ENCODE results near the gene MEGF11.
A peak's percentile ranks its signal among the peaks of the same experiment; 100 is the strongest.

Gene MEGF11

DNA sequence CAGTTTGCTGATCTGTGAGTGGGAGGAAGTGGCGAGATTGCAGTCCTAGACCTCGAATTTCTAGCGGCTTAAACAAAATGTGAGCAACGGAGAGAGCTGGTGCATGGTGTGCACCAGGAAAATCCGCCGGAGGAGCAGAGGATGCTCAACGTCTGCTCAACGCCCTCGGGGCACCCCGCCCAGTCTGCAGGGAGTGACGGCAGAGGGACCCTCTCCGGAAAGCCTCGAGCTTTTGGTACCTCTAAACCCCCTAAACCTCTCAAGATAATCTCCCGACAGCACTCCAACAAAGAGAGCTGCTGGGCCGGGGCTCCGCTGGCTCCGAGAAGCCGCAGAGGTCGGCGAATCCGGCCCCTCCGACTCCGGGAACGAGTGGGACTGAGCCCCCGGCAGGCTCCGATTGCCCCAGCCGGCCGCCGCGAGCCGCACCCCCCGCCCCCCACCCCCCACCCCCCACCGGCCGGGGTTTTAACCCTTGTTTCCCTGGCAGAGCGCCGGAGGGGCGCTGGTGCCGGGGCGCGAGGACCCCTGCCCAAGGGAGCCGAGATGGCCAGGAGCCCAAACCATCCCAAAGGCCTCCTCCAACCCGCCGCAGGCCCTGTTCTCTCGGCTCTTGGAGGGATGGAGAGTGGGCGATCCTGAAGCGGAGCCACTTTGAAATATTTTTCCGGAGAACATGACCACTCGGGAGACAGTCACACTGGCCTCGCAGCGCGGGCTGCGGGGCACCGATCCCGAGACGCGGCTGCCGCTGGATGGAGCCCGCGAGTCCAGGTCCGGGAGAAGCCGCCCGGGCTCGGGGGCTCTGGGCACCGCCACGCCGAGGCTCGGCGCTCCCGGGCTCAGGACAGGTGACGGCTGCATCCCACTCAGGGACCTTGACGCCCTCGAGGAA is 1.5 kb downstream of the MEGF11 start (continued):
- TF ChIP-seq, protein P1, sequence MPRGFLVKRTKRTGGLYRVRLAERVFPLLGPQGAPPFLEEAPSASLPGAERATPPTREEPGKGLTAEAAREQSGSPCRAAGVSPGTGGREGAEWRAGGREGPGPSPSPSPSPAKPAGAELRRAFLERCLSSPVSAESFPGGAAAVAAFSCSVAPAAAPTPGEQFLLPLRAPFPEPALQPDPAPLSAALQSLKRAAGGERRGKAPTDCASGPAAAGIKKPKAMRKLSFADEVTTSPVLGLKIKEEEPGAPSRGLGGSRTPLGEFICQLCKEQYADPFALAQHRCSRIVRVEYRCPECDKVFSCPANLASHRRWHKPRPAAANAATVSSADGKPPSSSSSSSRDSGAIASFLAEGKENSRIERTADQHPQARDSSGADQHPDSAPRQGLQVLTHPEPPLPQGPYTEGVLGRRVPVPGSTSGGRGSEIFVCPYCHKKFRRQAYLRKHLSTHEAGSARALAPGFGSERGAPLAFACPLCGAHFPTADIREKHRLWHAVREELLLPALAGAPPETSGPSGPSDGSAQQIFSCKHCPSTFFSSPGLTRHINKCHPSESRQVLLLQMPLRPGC (tag by site-specific recombination; IDR thresholded peaks at IDR 0.05) = no peak
- TF ChIP-seq KLF16 (tag by site-specific recombination; IDR thresholded peaks at IDR 0.05) = 0 out of 2 replicates have a peak, but pooled peaks have one; percentile 30
- TF ChIP-seq ZNF24 (tag by site-specific recombination; IDR thresholded peaks at IDR 0.05) = no peak
- TF ChIP-seq, protein P2, sequence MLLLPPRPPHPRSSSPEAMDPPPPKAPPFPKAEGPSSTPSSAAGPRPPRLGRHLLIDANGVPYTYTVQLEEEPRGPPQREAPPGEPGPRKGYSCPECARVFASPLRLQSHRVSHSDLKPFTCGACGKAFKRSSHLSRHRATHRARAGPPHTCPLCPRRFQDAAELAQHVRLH (tag by site-specific recombination; IDR thresholded peaks at IDR 0.05) = 0 out of 2 replicates have a peak, but pooled peaks have one; percentile 34
- TF ChIP-seq ZFP69B (tag by site-specific recombination; IDR thresholded peaks at IDR 0.05) = no peak
- no peak for TF ChIP-seq ZNF266 (tag by site-specific recombination; IDR thresholded peaks at IDR 0.05; ENCODE audit: low read depth)
- no peak for TF ChIP-seq ZSCAN16 (tag by site-specific recombination; IDR thresholded peaks at IDR 0.05)
- TF ChIP-seq HOXD13 (CRISPR knock-in tag; IDR thresholded peaks at IDR 0.05; ENCODE audit: borderline replicate concordance) = no peak
- no peak for TF ChIP-seq ZNF707 (tag by site-specific recombination; IDR thresholded peaks at IDR 0.05)
- TF ChIP-seq ZBTB17 (tag by site-specific recombination; IDR thresholded peaks at IDR 0.05) = peak; percentile 99
- no peak for TF ChIP-seq ZNF433 (tag by site-specific recombination; IDR thresholded peaks at IDR 0.05; ENCODE audit: low read depth)
- TF ChIP-seq MYNN (tag by site-specific recombination; IDR thresholded peaks at IDR 0.05; ENCODE audit: borderline replicate concordance) = no peak
- TF ChIP-seq TCF7L2 (IDR thresholded peaks at IDR 0.05; ENCODE audit: borderline replicate concordance, low read depth, low read length) = no peak
- no peak for TF ChIP-seq ZNF624 (tag by site-specific recombination; IDR thresholded peaks at IDR 0.05)
- TF ChIP-seq, protein P3, sequence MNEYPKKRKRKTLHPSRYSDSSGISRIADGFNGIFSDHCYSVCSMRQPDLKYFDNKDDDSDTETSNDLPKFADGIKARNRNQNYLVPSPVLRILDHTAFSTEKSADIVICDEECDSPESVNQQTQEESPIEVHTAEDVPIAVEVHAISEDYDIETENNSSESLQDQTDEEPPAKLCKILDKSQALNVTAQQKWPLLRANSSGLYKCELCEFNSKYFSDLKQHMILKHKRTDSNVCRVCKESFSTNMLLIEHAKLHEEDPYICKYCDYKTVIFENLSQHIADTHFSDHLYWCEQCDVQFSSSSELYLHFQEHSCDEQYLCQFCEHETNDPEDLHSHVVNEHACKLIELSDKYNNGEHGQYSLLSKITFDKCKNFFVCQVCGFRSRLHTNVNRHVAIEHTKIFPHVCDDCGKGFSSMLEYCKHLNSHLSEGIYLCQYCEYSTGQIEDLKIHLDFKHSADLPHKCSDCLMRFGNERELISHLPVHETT (tag by site-specific recombination; IDR thresholded peaks at IDR 0.05) = no peak
- TF ChIP-seq ZNF335 (tag by site-specific recombination; conservative IDR thresholded peaks at IDR 0.05) = no peak; the same call in 1 of the 2 replicates
- TF ChIP-seq ZNF510 (tag by site-specific recombination; IDR thresholded peaks at IDR 0.05; ENCODE audit: insufficient replicate concordance) = no peak
- TF ChIP-seq, protein P4, sequence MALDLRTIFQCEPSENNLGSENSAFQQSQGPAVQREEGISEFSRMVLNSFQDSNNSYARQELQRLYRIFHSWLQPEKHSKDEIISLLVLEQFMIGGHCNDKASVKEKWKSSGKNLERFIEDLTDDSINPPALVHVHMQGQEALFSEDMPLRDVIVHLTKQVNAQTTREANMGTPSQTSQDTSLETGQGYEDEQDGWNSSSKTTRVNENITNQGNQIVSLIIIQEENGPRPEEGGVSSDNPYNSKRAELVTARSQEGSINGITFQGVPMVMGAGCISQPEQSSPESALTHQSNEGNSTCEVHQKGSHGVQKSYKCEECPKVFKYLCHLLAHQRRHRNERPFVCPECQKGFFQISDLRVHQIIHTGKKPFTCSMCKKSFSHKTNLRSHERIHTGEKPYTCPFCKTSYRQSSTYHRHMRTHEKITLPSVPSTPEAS (tag by site-specific recombination; IDR thresholded peaks at IDR 0.05) = no peak
- no peak; the same call in 1 of the 2 replicates for TF ChIP-seq BCL11B (tag by site-specific recombination; IDR thresholded peaks at IDR 0.05; ENCODE audit: low read depth)
- no peak for TF ChIP-seq ZNF19 (tag by site-specific recombination; IDR thresholded peaks at IDR 0.05; ENCODE audit: low read depth)
- no peak for TF ChIP-seq ZNF302 (tag by site-specific recombination; IDR thresholded peaks at IDR 0.05; ENCODE audit: low read depth)
- TF ChIP-seq SALL2 (tag by site-specific recombination; IDR thresholded peaks at IDR 0.05; ENCODE audit: borderline replicate concordance) = no peak
- TF ChIP-seq ZNF585B (tag by site-specific recombination; IDR thresholded peaks at IDR 0.05) = no peak
- TF ChIP-seq ZFP41 (tag by site-specific recombination; IDR thresholded peaks at IDR 0.05; ENCODE audit: borderline replicate concordance) = no peak
- TF ChIP-seq ZIC2 (tag by site-specific recombination; IDR thresholded peaks at IDR 0.05) = no peak
- no peak for TF ChIP-seq ZNF530 (tag by site-specific recombination; IDR thresholded peaks at IDR 0.05; ENCODE audit: low read depth)
- TF ChIP-seq ZNF274 (IDR thresholded peaks at IDR 0.05; ENCODE audit: low read length) = no peak
- TF ChIP-seq ZNF274 (tag by site-specific recombination; IDR thresholded peaks at IDR 0.05; ENCODE audit: borderline replicate concordance) = no peak
- TF ChIP-seq GLI4 (tag by site-specific recombination; IDR thresholded peaks at IDR 0.05) = no peak
- TF ChIP-seq, protein P5, sequence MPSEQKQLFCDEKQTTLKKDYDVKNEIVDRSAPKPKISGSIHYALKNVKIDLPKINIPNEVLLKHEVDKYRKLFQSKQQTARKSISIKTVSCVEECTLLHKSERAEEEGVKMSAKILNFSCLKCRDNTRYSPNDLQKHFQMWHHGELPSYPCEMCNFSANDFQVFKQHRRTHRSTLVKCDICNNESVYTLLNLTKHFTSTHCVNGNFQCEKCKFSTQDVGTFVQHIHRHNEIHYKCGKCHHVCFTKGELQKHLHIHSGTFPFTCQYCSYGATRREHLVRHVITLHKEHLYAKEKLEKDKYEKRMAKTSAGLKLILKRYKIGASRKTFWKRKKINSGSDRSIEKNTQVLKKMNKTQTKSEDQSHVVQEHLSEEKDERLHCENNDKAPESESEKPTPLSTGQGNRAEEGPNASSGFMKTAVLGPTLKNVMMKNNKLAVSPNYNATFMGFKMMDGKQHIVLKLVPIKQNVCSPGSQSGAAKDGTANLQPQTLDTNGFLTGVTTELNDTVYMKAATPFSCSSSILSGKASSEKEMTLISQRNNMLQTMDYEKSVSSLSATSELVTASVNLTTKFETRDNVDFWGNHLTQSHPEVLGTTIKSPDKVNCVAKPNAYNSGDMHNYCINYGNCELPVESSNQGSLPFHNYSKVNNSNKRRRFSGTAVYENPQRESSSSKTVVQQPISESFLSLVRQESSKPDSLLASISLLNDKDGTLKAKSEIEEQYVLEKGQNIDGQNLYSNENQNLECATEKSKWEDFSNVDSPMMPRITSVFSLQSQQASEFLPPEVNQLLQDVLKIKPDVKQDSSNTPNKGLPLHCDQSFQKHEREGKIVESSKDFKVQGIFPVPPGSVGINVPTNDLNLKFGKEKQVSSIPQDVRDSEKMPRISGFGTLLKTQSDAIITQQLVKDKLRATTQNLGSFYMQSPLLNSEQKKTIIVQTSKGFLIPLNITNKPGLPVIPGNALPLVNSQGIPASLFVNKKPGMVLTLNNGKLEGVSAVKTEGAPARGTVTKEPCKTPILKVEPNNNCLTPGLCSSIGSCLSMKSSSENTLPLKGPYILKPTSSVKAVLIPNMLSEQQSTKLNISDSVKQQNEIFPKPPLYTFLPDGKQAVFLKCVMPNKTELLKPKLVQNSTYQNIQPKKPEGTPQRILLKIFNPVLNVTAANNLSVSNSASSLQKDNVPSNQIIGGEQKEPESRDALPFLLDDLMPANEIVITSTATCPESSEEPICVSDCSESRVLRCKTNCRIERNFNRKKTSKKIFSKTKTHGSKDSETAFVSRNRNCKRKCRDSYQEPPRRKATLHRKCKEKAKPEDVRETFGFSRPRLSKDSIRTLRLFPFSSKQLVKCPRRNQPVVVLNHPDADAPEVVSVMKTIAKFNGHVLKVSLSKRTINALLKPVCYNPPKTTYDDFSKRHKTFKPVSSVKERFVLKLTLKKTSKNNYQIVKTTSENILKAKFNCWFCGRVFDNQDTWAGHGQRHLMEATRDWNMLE (tag by site-specific recombination; conservative IDR thresholded peaks at IDR 0.05; ENCODE audit: low read depth) = no peak
